GM12874 (cell line): Measurements from ENCODE around the gene ABTB2.

Source experiments
- TF ChIP-seq, protein P1 (sequence below): IDR thresholded peaks from 2 replicates; pipeline ENCODE4 v1.5.1; 2011; ENCODE audit warnings: low read depth, mild to moderate bottlenecking, control low read depth, low read length, moderate library complexity; ENCODE audit not compliant: insufficient read depth

ABTB2 gene

DNA sequence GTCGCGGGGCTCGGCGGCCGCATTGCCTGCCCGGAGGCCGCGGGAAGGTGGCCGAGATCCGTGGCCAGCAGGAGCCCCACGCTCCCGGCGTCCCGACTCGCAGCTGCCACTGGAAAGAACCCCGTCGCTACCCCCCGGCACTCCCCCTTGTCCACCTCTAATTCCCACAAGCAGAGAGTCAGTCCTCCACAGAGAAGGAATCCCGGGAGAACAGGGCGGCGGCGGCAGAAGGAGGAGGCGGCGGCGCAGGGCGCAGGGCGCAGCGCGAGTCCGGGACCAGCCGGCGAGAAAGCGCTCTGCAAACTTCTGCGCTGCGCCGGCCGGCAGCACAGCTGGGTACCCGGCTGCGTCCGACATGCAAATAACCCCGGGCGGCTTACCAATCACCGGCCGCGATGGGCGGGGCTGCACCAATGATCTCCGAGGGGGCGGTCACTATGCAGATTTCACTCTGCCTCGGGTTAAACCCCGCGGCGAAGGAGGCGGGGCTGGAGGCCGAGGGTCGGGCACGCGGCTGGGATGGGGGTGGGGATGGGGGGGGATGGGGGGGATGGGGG is at the start of gene ABTB2:
Gene ABTB2 (minus strand): TSS at position 310 of the 557 bp plus-strand sequence.
- TF ChIP-seq, protein P1, sequence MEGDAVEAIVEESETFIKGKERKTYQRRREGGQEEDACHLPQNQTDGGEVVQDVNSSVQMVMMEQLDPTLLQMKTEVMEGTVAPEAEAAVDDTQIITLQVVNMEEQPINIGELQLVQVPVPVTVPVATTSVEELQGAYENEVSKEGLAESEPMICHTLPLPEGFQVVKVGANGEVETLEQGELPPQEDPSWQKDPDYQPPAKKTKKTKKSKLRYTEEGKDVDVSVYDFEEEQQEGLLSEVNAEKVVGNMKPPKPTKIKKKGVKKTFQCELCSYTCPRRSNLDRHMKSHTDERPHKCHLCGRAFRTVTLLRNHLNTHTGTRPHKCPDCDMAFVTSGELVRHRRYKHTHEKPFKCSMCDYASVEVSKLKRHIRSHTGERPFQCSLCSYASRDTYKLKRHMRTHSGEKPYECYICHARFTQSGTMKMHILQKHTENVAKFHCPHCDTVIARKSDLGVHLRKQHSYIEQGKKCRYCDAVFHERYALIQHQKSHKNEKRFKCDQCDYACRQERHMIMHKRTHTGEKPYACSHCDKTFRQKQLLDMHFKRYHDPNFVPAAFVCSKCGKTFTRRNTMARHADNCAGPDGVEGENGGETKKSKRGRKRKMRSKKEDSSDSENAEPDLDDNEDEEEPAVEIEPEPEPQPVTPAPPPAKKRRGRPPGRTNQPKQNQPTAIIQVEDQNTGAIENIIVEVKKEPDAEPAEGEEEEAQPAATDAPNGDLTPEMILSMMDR: no peak

DNA sequence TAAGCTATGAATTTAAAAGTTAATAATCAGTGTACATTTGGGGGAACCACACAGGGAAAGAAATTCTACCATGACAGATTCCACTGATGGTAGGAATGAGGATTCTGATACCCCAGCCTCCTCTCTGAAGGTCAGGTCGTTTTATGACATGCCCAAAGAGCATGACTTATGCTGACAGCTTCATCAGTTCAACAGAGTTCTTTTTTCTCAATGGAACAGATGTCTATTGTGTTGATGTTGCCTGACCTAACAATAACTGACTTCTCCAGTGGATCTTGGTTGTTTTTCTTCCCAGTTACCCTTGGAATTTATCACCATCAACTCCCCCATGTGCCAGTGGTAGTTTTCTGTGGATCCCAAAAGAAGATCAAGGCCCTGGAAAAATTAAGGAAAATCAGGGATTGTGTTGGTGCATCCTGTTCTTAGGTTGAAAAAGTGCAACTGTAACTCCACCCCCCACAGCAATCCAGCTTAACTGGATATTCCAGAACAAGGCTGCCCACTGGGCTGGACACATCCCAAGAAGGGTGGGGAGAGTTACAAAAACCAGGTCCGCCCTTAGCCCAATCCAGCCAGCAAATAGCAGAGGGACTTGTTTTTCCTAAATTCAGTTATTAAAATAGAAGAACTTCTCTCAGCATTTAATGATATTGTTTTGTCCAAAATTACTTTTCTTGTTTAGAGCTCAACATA is 49.5 kb upstream of the ABTB2 start:
- TF ChIP-seq, protein P1: no peak

DNA sequence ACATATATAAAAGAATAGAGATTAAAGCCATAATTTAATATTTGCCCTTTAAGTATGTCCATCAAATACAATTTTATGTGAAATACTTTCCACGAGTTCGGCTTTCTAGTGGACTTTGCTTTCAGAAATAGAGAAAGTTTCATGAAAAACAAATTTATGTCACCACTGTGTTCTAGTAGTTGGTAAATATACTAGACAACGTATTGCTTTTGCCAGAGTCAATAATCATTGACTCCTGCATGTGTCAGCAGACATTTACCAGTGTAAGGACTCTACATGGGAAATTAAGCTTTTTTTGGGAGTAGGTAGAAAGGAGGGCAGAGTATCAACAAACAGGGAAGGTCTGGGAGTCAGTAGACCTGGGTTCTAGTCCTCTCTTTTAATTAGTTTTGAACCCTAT is 48.6 kb upstream of the ABTB2 start:
- TF ChIP-seq, protein P1: no peak

DNA sequence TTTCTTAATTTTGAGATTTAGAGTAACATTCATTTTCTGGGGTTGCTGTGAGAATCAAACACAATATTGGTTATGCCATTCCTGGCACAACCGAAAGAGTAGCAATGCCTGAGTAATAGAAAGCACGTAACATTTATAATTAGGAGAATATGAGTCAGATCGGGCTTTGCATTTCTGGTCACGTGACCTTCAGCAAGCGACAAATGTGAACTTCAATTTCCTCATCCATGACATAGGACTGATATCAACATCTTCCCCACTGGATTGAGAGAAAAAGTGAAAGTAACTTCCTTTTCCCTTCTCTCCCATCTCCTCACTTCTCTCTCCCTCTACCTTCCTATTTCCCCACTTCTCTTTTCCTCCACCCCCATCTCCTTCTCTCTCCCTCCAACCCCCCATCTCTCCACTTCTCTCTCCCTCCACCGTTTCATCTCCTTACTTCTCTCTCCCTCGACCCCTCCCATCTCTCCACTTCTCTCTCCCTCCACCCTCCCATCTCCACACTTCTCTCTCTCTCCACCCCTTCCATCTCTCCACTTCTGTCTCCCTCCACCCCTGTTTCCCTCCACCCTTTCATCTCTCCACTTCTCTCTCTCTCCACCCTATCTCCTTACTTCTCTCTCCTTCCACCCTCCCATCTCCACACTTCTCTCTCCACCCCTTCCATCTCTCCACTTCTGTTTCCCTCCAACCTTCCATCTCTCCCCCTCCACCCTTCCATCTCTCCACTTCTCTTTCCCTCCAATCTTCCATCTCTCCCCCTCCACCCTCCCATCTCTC is 47.5 kb upstream of the ABTB2 start:
- TF ChIP-seq, protein P1: no peak

DNA sequence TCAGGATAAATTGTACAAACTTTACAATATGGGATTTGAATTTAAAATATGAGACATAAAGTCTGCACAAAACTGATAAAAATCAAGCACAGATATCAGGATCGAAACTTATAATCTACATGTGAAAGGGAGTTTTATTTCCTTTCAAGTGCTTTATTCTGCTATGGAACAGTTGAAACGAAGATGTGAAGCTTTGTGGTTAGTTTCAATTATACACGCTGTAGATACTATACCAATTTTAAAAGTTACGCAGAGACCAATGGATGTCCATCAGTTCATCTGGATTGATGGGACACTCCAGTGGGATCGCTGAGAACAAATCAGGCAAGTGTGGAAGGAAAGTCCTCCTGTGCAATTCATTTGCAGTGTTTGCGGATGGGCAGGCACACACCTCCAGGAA is 46.5 kb upstream of the ABTB2 start:
- TF ChIP-seq, protein P1: no peak

DNA sequence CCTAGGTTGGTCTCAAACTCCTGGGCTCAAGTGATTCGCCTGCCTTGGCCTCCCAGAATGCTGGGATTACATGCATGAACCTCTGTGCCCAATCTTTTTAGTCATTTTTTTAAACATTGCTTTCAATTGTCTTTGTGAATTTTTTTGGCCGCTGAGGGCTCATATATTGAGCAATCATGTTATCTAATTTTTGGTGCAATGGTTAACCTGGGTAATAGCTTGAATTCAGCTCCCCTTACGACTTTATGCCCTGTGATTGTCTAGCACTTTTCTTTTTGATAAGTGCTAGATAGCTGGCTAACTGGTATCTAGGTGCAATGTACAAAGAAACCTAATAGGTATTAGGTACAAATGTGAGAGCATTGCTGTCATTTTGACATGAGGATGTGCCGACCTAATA is 45.6 kb upstream of the ABTB2 start:
- TF ChIP-seq, protein P1: no peak

DNA sequence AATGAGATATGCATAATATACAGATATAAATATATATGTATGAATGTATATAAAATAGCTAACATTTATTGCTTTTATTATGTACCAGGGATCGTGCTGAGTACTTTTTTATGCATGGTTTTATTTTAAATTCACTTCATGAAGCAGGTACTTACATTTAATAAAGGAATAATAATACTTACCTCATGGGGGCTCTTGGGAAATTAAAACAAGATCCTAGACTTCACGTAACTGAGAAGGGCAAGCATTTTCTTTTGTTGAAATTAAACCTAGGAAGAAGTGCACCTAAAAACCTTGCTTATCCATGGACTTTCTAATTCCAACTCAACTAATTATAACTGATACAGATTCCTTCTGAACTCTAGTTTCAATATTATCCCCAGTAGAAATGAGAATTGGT is 40.0 kb upstream of the ABTB2 start:
- TF ChIP-seq, protein P1: no peak
